ENCODE measurements around the gene SORBS1. TPM values are rescaled to one million over a fixed set of nuclear protein-coding genes. Genes with fewer than 3 reads are reported as not detected.

The SORBS1 gene
- total and polyA plus RNA-seq, 2 of the 13 experiments (the other 11 are each of a cell fraction or from before 2014, with no cell fraction given), result 16.8 to 39.8 TPM

DNA sequence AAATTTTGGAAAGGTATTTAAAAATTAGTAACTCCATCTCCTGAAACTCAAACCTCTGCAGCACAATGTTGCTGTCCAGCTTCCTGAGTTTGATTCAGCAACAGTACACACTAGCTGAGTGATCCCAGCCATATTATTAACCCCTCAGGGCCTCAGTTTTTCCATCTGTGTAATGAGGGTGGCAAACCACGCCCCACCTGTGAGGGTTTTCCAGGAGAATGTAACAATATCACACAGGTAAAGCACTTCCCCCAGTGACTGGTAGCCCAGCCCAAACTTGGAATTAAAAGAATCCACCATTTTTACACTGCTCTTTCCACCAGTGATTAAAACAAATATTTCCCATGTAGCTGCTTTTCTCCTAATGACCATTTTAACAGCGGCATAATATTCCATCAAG, 122.4 kb downstream of the SORBS1 start (continued):
- TF ChIP-seq, protein P1, sequence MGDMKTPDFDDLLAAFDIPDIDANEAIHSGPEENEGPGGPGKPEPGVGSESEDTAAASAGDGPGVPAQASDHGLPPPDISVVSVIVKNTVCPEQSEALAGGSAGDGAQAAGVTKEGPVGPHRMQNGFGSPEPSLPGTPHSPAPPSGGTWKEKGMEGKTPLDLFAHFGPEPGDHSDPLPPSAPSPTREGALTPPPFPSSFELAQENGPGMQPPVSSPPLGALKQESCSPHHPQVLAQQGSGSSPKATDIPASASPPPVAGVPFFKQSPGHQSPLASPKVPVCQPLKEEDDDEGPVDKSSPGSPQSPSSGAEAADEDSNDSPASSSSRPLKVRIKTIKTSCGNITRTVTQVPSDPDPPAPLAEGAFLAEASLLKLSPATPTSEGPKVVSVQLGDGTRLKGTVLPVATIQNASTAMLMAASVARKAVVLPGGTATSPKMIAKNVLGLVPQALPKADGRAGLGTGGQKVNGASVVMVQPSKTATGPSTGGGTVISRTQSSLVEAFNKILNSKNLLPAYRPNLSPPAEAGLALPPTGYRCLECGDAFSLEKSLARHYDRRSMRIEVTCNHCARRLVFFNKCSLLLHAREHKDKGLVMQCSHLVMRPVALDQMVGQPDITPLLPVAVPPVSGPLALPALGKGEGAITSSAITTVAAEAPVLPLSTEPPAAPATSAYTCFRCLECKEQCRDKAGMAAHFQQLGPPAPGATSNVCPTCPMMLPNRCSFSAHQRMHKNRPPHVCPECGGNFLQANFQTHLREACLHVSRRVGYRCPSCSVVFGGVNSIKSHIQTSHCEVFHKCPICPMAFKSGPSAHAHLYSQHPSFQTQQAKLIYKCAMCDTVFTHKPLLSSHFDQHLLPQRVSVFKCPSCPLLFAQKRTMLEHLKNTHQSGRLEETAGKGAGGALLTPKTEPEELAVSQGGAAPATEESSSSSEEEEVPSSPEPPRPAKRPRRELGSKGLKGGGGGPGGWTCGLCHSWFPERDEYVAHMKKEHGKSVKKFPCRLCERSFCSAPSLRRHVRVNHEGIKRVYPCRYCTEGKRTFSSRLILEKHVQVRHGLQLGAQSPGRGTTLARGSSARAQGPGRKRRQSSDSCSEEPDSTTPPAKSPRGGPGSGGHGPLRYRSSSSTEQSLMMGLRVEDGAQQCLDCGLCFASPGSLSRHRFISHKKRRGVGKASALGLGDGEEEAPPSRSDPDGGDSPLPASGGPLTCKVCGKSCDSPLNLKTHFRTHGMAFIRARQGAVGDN (CRISPR knock-in tag; IDR thresholded peaks at IDR 0.05), result no peak
- TF ChIP-seq, protein P2, sequence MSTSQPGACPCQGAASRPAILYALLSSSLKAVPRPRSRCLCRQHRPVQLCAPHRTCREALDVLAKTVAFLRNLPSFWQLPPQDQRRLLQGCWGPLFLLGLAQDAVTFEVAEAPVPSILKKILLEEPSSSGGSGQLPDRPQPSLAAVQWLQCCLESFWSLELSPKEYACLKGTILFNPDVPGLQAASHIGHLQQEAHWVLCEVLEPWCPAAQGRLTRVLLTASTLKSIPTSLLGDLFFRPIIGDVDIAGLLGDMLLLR (CRISPR knock-in tag; IDR thresholded peaks at IDR 0.05), result no peak
- TF ChIP-seq ZNF670 (CRISPR knock-in tag; IDR thresholded peaks at IDR 0.05; ENCODE audit: borderline replicate concordance), result no peak
- TF ChIP-seq KLF9 (CRISPR knock-in tag; IDR thresholded peaks at IDR 0.05; ENCODE audit: low read depth), result no peak

DNA sequence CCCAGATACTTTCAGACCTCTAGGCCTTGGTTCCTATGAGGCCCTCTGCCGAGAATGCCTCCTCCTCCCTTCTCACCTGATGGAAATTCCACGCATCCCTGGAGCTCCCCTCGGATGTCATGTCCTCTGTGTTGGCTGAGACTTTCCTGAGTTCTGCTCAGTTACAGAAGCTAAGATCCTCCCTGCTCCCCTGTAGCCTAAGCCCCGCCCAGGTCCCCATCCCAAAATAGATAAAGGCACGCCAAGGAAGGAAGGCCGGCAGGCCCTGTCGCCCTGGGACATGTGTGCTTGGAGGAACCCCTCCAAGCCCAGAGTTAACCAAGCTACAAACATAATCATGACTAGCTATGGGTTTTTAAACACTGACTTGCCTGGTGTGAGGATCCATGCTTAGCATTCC, 123.5 kb downstream of the SORBS1 start:
- H3K9ac ChIP-seq (ENCODE audit: insufficient read depth, low read depth, low read length), result no peak overlapping the region
- H3K4me2 ChIP-seq (ENCODE audit: low read depth, low read length), result no peak overlapping the region
- H2AFZ ChIP-seq (ENCODE audit: low read length), result no peak overlapping the region
- H3K4me1 ChIP-seq (ENCODE audit: insufficient read depth, low read length), result peaks cover 21% of the 10 kb centered on the region
- FAIRE-seq, result no peak
- no peaks in the 10 kb centered on the region for H3K27me3 ChIP-seq (ENCODE audit: control insufficient read depth in 1 of 2, insufficient read depth in 2 of 2, low read length in 2 of 2)
- intact Hi-C loops (cut with micrococcal nuclease; ENCODE audit: unreplicated experiment), result loop anchor here (10.0 kb wide), 1 partner anchor 63 kb away; no protein-coding TSS in a partner anchor
- POLR2A ChIA-PET, result no interaction called here
- no peak overlapping the region for H3K27ac ChIP-seq (ENCODE audit: extremely low read length, insufficient read depth, low read length)
- no peaks in the 10 kb centered on the region for H4K20me1 ChIP-seq (ENCODE audit: insufficient read depth, low read length)
- H3K36me3 ChIP-seq (replicated peaks in 1 of 2; ENCODE audit: control insufficient read depth in 1 of 2, insufficient read depth in 2 of 2, low read length in 2 of 2), result peaks cover 20 to 45% of the 10 kb centered on the region in 2 experiments
- BruUV-seq (replicated peaks), result no TSS peak
- CTCF ChIA-PET (ENCODE audit: low intra/inter-chr PET ratio, low total read pairs), result no interaction called here
- no peak for ATAC-seq
- H3K9me3 ChIP-seq (ENCODE audit: low read length), result no peaks in the 10 kb centered on the region
- 90% methylated on average over 6 of the region's 7 CpGs for WGBS (ENCODE audit: low lambda C conversion rate)
- in situ Hi-C loops (cut with HindIII; ENCODE audit: extremely low pct_ligation_motif_present, low pct_unique_long_range_greater_than_20kb), result loop anchor here (25.0 kb wide), 1 partner anchor 125 kb away; the partner anchor contains the start of gene SORBS1
- DNase-seq (ENCODE audit: low spot score), result no peak
- no peak overlapping the region for H3K4me3 ChIP-seq (replicated peaks in 1 of 3; ENCODE audit: insufficient read depth in 1 of 3, low read depth in 2 of 3, low read length in 3 of 3)
- H3K79me2 ChIP-seq (ENCODE audit: insufficient read depth, low read length), result no peaks in the 10 kb centered on the region
- no peak for TF ChIP-seq HNRNPLL (IDR thresholded peaks at IDR 0.05; ENCODE audit: low read depth, low read length, poor library complexity, severe bottlenecking)
- TF ChIP-seq, protein P3, sequence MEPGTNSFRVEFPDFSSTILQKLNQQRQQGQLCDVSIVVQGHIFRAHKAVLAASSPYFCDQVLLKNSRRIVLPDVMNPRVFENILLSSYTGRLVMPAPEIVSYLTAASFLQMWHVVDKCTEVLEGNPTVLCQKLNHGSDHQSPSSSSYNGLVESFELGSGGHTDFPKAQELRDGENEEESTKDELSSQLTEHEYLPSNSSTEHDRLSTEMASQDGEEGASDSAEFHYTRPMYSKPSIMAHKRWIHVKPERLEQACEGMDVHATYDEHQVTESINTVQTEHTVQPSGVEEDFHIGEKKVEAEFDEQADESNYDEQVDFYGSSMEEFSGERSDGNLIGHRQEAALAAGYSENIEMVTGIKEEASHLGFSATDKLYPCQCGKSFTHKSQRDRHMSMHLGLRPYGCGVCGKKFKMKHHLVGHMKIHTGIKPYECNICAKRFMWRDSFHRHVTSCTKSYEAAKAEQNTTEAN (CRISPR knock-in tag; conservative IDR thresholded peaks at IDR 0.05), result no peak
- TF ChIP-seq, protein P4, sequence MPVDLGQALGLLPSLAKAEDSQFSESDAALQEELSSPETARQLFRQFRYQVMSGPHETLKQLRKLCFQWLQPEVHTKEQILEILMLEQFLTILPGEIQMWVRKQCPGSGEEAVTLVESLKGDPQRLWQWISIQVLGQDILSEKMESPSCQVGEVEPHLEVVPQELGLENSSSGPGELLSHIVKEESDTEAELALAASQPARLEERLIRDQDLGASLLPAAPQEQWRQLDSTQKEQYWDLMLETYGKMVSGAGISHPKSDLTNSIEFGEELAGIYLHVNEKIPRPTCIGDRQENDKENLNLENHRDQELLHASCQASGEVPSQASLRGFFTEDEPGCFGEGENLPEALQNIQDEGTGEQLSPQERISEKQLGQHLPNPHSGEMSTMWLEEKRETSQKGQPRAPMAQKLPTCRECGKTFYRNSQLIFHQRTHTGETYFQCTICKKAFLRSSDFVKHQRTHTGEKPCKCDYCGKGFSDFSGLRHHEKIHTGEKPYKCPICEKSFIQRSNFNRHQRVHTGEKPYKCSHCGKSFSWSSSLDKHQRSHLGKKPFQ (CRISPR knock-in tag; IDR thresholded peaks at IDR 0.05; ENCODE audit: insufficient replicate concordance), result no peak
- TF ChIP-seq, protein P5, sequence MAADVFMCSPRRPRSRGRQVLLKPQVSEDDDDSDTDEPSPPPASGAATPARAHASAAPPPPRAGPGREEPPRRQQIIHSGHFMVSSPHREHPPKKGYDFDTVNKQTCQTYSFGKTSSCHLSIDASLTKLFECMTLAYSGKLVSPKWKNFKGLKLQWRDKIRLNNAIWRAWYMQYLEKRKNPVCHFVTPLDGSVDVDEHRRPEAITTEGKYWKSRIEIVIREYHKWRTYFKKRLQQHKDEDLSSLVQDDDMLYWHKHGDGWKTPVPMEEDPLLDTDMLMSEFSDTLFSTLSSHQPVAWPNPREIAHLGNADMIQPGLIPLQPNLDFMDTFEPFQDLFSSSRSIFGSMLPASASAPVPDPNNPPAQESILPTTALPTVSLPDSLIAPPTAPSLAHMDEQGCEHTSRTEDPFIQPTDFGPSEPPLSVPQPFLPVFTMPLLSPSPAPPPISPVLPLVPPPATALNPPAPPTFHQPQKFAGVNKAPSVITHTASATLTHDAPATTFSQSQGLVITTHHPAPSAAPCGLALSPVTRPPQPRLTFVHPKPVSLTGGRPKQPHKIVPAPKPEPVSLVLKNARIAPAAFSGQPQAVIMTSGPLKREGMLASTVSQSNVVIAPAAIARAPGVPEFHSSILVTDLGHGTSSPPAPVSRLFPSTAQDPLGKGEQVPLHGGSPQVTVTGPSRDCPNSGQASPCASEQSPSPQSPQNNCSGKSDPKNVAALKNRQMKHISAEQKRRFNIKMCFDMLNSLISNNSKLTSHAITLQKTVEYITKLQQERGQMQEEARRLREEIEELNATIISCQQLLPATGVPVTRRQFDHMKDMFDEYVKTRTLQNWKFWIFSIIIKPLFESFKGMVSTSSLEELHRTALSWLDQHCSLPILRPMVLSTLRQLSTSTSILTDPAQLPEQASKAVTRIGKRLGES (CRISPR knock-in tag; IDR thresholded peaks at IDR 0.05; ENCODE audit: borderline replicate concordance), result no peak
- no peak for TF ChIP-seq KLF15 (CRISPR knock-in tag; IDR thresholded peaks at IDR 0.05; ENCODE audit: borderline replicate concordance)
- TF ChIP-seq ZFP90 (CRISPR knock-in tag; IDR thresholded peaks at IDR 0.05; ENCODE audit: borderline replicate concordance), result no peak
- TF ChIP-seq ZNF567 (CRISPR knock-in tag; IDR thresholded peaks at IDR 0.05; ENCODE audit: borderline replicate concordance), result no peak
- no peak for TF ChIP-seq MTA3 (CRISPR knock-in tag; IDR thresholded peaks at IDR 0.05)
